A673 (cell line): Measurements from ENCODE around the gene SRSF2. TPM values are rescaled to one million over a fixed set of nuclear protein-coding genes. Genes with fewer than 3 reads are reported as not detected.
"Not testable (repeated sequence)": the region's sequence is repeated elsewhere in the genome, so short reads cannot be mapped to it uniquely, and the experiment has no call there.

ENCODE experiments used
- BruUV-seq: library from RNA; stranded (reverse); fragments of 400-500 nt; replicated peaks from 2 replicates; lab custom pipeline; 2021; lab: Mats Ljungman, UMichigan
- CTCF ChIA-PET: fragments of 300-600 bp; sonication (Branson Sonifier 250); formaldehyde crosslinking; loops from one replicate; lab custom pipeline; 2022; ENCODE audit warnings: antibody characterized with exemption; lab: Charles Lee
- POLR2A ChIA-PET: fragments of 300-600 bp; sonication (Branson Sonifier 250); formaldehyde crosslinking; loops from one replicate; lab custom pipeline; 2022; ENCODE audit warnings: antibody characterized with exemption; ENCODE audit not compliant: low non-redundant PET; lab: Charles Lee
- DNase-seq: peaks from one replicate; pipeline ENCODE4 v3.0.0-alpha.2; 2015; ENCODE audit warnings: low spot score
- H3K27ac ChIP-seq: fragments of 200-600 bp; sonication (generic); 2 replicates; pipeline ENCODE4 v1.5.1; 2016; ENCODE audit warnings: mixed run types, low read depth, mild to moderate bottlenecking, mixed read lengths, antibody characterized with exemption, low read length; ENCODE audit not compliant: poor library complexity, severe bottlenecking
- H3K27me3 ChIP-seq: fragments of 200-600 bp; sonication (generic); replicated peaks from 2 replicates; pipeline ENCODE4 v1.6.1; 2017; ENCODE audit warnings: mixed run types, low read depth, mild to moderate bottlenecking, mixed read lengths, antibody characterized with exemption, low read length; ENCODE audit not compliant: insufficient read depth, poor library complexity
- H3K36me3 ChIP-seq: fragments of 200-600 bp; sonication (generic); 2 replicates; pipeline ENCODE4 v1.6.1; 2016; ENCODE audit warnings: mixed run types, mild to moderate bottlenecking, mixed read lengths, antibody characterized with exemption, low read length; ENCODE audit not compliant: insufficient read depth, poor library complexity, severe bottlenecking
- H3K4me1 ChIP-seq: fragments of 200-600 bp; sonication (generic); 2 replicates; pipeline ENCODE4 v1.6.1; 2017; ENCODE audit warnings: mixed run types, mild to moderate bottlenecking, mixed read lengths, antibody characterized with exemption, low read length; ENCODE audit not compliant: insufficient read depth, poor library complexity, severe bottlenecking
- H3K4me3 ChIP-seq: fragments of 200-600 bp; sonication (generic); 2 replicates; pipeline ENCODE4 v1.5.1; 2016; ENCODE audit warnings: low read depth, mixed run types, mild to moderate bottlenecking, mixed read lengths, low read length; ENCODE audit not compliant: poor library complexity, severe bottlenecking
- H3K9me3 ChIP-seq: fragments of 200-600 bp; sonication (generic); 2 replicates; pipeline ENCODE4 v1.6.1; 2016; ENCODE audit warnings: mixed run types, low read depth, mild to moderate bottlenecking, mixed read lengths, antibody characterized with exemption, low read length; ENCODE audit not compliant: poor library complexity, severe bottlenecking
- EZH2 ChIP-seq: fragments of 200-600 bp; sonication (generic); IDR thresholded peaks from 2 replicates; pipeline ENCODE4 v1.6.1; 2017; ENCODE audit warnings: borderline replicate concordance, low read depth, mild to moderate bottlenecking, mixed read lengths, antibody characterized with exemption, low read length; ENCODE audit not compliant: poor library complexity, severe bottlenecking
- intact Hi-C: fragments of 100-400 bp; cut with micrococcal nuclease; formaldehyde crosslinking; loops from one replicate; pipeline ENCODE4 v1.10.0; 2022; ENCODE audit not compliant: unreplicated experiment
- total RNA-seq: library from RNA; stranded (reverse); gene quantifications from 2 replicates; pipeline ENCODE4 v1.2.3, GENCODE V29; 2021
- TF ChIP-seq, protein P1 (sequence below): fragments of 300-800, 200-600 bp; sonication (generic); conservative IDR thresholded peaks from 2 replicates; pipeline ENCODE4 v1.5.1; 2017; ENCODE audit warnings: low read depth, mild to moderate bottlenecking, antibody characterized with exemption, low read length, moderate library complexity, mixed read lengths

SRSF2 gene
- total RNA-seq, 1 experiment from 2014 or later, result 406 TPM

- Histone ChIP-seq H3K27me3 (no peaks in the 10 kb centered on the region), H3K36me3 (no peaks in the 10 kb centered on the region), H3K9me3 (no peaks in the 10 kb centered on the region), H3K4me3 (no peak overlapping the region), H3K27ac (no peak overlapping the region), H3K4me1 (peaks cover 19% of the 10 kb centered on the region)
- BruUV-seq, result no TSS peak
- TF ChIP-seq, protein P1, sequence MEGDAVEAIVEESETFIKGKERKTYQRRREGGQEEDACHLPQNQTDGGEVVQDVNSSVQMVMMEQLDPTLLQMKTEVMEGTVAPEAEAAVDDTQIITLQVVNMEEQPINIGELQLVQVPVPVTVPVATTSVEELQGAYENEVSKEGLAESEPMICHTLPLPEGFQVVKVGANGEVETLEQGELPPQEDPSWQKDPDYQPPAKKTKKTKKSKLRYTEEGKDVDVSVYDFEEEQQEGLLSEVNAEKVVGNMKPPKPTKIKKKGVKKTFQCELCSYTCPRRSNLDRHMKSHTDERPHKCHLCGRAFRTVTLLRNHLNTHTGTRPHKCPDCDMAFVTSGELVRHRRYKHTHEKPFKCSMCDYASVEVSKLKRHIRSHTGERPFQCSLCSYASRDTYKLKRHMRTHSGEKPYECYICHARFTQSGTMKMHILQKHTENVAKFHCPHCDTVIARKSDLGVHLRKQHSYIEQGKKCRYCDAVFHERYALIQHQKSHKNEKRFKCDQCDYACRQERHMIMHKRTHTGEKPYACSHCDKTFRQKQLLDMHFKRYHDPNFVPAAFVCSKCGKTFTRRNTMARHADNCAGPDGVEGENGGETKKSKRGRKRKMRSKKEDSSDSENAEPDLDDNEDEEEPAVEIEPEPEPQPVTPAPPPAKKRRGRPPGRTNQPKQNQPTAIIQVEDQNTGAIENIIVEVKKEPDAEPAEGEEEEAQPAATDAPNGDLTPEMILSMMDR, result no peak
- TF ChIP-seq EZH2, result no peak
- ChIA-PET POLR2A (interaction anchor here (0.5 to 0.6 kb wide), 2 partner anchors 11 to 30 kb away, joined by 3 to 15 read pairs; no protein-coding TSS in a partner anchor), CTCF (no interaction called here)
- intact Hi-C loops, result no loop called here
- DNase-seq, result no peak
Observed at GRCh38 chr17:76701471-76701967, 35.6 kb downstream of the SRSF2 start.

DNA sequence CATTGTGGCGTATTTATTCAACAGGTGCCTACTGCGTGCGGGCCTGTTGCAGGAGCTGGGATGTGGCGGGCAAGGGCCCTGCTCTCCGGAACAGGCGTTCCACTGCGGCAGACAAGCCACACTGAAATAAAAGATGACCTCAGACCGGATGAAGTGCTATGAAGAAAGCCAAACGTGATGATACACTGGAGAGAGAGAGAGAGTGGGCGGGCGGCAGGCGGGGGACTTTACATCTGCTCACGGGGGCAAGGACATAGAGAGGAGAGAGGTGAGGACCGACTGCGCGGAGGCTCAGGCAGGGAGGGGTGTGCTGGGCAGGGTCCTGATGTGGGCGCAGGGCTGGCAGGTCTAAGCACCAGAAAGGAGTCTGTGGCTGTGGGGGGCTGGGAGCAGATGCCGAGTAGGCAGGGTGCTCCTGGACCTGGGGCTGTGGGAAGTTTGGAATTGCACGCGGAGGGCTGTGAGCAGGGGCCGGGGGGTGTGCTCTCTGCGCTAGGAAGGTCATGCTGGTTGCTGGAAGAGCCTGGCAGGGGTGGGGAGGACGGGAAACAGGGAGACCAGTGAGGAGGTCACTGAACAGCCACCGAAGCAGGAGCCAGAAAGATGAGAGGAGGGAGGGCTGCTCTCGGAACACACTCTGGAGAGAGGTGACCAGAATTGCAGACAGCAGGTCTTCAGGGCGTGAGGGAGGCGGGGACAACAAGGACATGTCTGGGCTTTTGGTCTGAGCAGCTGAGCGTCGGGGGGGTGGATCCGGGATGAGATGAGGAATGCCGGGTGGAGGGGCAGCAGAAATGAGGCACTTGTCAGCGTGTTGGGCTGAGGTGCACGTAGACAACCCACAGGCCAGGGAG is 36.3 kb downstream of the SRSF2 start:
- ChIA-PET CTCF (no interaction called here), POLR2A (no interaction called here)
- BruUV-seq, result no TSS peak
- H3K9me3 ChIP-seq, result no peaks in the 10 kb centered on the region
- H3K27ac ChIP-seq, result no peak overlapping the region
- no peak for DNase-seq
- TF ChIP-seq EZH2, result no peak
- TF ChIP-seq, protein P1, result no peak
- H3K4me3 ChIP-seq, result no peak overlapping the region
- intact Hi-C loops, result no loop called here
- H3K4me1 ChIP-seq, result peaks cover 19% of the 10 kb centered on the region
- H3K27me3 ChIP-seq, result no peaks in the 10 kb centered on the region
- H3K36me3 ChIP-seq, result no peaks in the 10 kb centered on the region

- Histone ChIP-seq H3K4me3 (no peak overlapping the region), H3K27me3 (no peaks in the 10 kb centered on the region), H3K4me1 (peaks cover 19% of the 10 kb centered on the region), H3K9me3 (no peaks in the 10 kb centered on the region), H3K27ac (no peak overlapping the region), H3K36me3 (no peaks in the 10 kb centered on the region)
- CTCF ChIA-PET, result no interaction called here
- TF ChIP-seq EZH2, result no peak
- TF ChIP-seq, protein P1, result no peak
- BruUV-seq, result no TSS peak
- intact Hi-C loops, result no loop called here
- POLR2A ChIA-PET, result no interaction called here
- DNase-seq, result no peak
Observed at GRCh38 chr17:76700270-76700616, 36.9 kb downstream of the SRSF2 start.

GRCh38 chr17:76698466-76698977 is 38.6 kb downstream of the SRSF2 start:
- H3K36me3 ChIP-seq, H3K4me3 ChIP-seq, H3K9me3 ChIP-seq, H3K27me3 ChIP-seq, BruUV-seq, H3K27ac ChIP-seq, DNase-seq, intact Hi-C loops: not testable (repeated sequence)
- peaks cover 19% of the 10 kb centered on the region for H3K4me1 ChIP-seq
- ChIA-PET POLR2A (interaction anchor here (0.8 kb wide), 1 partner anchor 20 kb away, joined by 4 read pairs; no protein-coding TSS in a partner anchor), CTCF (interaction anchor here (1.5 kb wide), 1 partner anchor 17 kb away, joined by 8 read pairs; no protein-coding TSS in a partner anchor)
